Panc1 (cell line): ENCODE results near the gene PNMA6F. TPM values are rescaled to one million over a fixed set of nuclear protein-coding genes. Genes with fewer than 3 reads are reported as not detected.

Experiments used
- ATAC-seq: fragments of 200-7000 bp; cut with Tn5 transposase; 2 replicates; pipeline ENCODE4 v1.9.1; 2020; ENCODE audit warnings: mild to moderate bottlenecking, moderate library complexity
- BruUV-seq: library from RNA; stranded (reverse); fragments of 400-500 nt; replicated peaks from 2 replicates; lab custom pipeline; 2021; lab: Mats Ljungman, UMichigan
- CTCF ChIA-PET: fragments of 300-600 bp; sonication (Branson Sonifier 250); formaldehyde crosslinking; loops from one replicate; lab custom pipeline; 2022; ENCODE audit warnings: antibody characterized with exemption; lab: Charles Lee
- POLR2A ChIA-PET: fragments of 300-600 bp; sonication (Branson Sonifier 250); formaldehyde crosslinking; loops from one replicate; lab custom pipeline; 2022; ENCODE audit warnings: antibody characterized with exemption; lab: Charles Lee
- DNase-seq: peaks from one replicate; pipeline ENCODE4 v3.0.0-alpha.2; 2010; ENCODE audit warnings: low read depth, low spot score
- H3K27ac ChIP-seq: 2 replicates; pipeline ENCODE4 v1.5.1; 2011; ENCODE audit warnings: mild to moderate bottlenecking, low read length, inconsistent platforms
- H3K27me3 ChIP-seq: fragments of 200-500 bp; sonication (Bioruptor generic); 2 replicates; pipeline ENCODE4 v1.6.0; 2014; ENCODE audit warnings: low read length, inconsistent platforms; ENCODE audit not compliant: control insufficient read depth, insufficient read depth
- H3K36me3 ChIP-seq: fragments of 200-500 bp; sonication (Bioruptor generic); 2 replicates; pipeline ENCODE4 v1.5.1; 2014; ENCODE audit warnings: inconsistent platforms, mild to moderate bottlenecking, low read length, moderate library complexity; ENCODE audit not compliant: control insufficient read depth, insufficient read depth
- H3K4me1 ChIP-seq: 2 replicates; pipeline ENCODE4 v1.5.1; 2011; ENCODE audit warnings: inconsistent platforms, mild to moderate bottlenecking, low read length, moderate library complexity; ENCODE audit not compliant: control insufficient read depth, insufficient read depth
- H3K4me3 ChIP-seq, 2 experiments: 2 replicates each; pipeline ENCODE4 v1.5.1; 2011 to 2012; ENCODE audit warnings: low read depth in 2 of 2, low read length in 2 of 2, mild to moderate bottlenecking in 2 of 2, inconsistent platforms in 1 of 2, moderate library complexity in 1 of 2
- H3K9me3 ChIP-seq: fragments of 200-500 bp; sonication (Bioruptor generic); 2 replicates; pipeline ENCODE4 v1.5.1; 2014; ENCODE audit warnings: low read depth, mild to moderate bottlenecking, inconsistent platforms, low read length, moderate library complexity; ENCODE audit not compliant: control insufficient read depth, insufficient read depth
- POLR2AphosphoS5 ChIP-seq: IDR thresholded peaks from 2 replicates; pipeline ENCODE4 v1.6.1; 2012; ENCODE audit warnings: mild to moderate bottlenecking, low read depth, low read length, moderate library complexity
- SIN3A ChIP-seq: IDR thresholded peaks from 2 replicates; pipeline ENCODE4 v1.6.1; 2012; ENCODE audit warnings: low read depth, mild to moderate bottlenecking, low read length, moderate library complexity, borderline replicate concordance; ENCODE audit not compliant: insufficient read depth
- TCF7L2 ChIP-seq: IDR thresholded peaks from 2 replicates; pipeline ENCODE4 v1.6.1; 2011; ENCODE audit warnings: mild to moderate bottlenecking, low read depth, low read length, inconsistent platforms
- in situ Hi-C: cut with HindIII; loops from 2 replicates; pipeline ENCODE4 v1.10.0; 2016; ENCODE audit warnings: low sequenced_read_pairs, low pct_unique_long_range_greater_than_20kb
- intact Hi-C: fragments of 100-400 bp; cut with micrococcal nuclease; formaldehyde crosslinking; loops from one replicate; pipeline ENCODE4 v1.10.0; 2022; ENCODE audit not compliant: unreplicated experiment
- total RNA-seq: library from RNA; stranded (reverse); gene quantifications from one replicate; pipeline ENCODE4 v1.2.1, GENCODE V29; 2021; ENCODE audit not compliant: unreplicated experiment
- TF ChIP-seq, protein P1 (sequence below), 2 experiments: IDR thresholded peaks; 2 replicates each; pipeline ENCODE4 v1.6.1; 2011 to 2012; ENCODE audit warnings: low read depth in 2 of 2, control low read depth in 1 of 2, low read length in 1 of 2, mild to moderate bottlenecking in 1 of 2, moderate library complexity in 1 of 2; ENCODE audit not compliant: insufficient read depth in 1 of 2
- TF ChIP-seq, protein P2 (sequence below): fragments of 450-650 bp; IDR thresholded peaks from 2 replicates; pipeline ENCODE4 v1.5.1; 2017; ENCODE audit warnings: mild to moderate bottlenecking

Gene PNMA6F
- total RNA-seq, 1 experiment from 2014 or later = not detected

GRCh38 chrX:153317996-153318722 is 3.4 kb downstream of the PNMA6F start:
- ChIA-PET CTCF (no interaction called here), POLR2A (no interaction called here)
- Histone ChIP-seq H3K4me3 (no peak overlapping the region), H3K36me3 (no peaks in the 10 kb centered on the region), H3K27me3 (no peaks in the 10 kb centered on the region; the same call in none of the 2 replicates), H3K27ac (no peak overlapping the region), H3K4me1 (no peaks in the 10 kb centered on the region), H3K9me3 (no peaks in the 10 kb centered on the region)
- in situ Hi-C loops (no loop called here), intact Hi-C loops (no loop called here)
- DNase-seq (no peak), ATAC-seq (no peak)
- no TSS peak for BruUV-seq
- TF ChIP-seq TCF7L2 (no peak), POLR2AphosphoS5 (no peak), SIN3A (no peak)
- TF ChIP-seq, protein P1, sequence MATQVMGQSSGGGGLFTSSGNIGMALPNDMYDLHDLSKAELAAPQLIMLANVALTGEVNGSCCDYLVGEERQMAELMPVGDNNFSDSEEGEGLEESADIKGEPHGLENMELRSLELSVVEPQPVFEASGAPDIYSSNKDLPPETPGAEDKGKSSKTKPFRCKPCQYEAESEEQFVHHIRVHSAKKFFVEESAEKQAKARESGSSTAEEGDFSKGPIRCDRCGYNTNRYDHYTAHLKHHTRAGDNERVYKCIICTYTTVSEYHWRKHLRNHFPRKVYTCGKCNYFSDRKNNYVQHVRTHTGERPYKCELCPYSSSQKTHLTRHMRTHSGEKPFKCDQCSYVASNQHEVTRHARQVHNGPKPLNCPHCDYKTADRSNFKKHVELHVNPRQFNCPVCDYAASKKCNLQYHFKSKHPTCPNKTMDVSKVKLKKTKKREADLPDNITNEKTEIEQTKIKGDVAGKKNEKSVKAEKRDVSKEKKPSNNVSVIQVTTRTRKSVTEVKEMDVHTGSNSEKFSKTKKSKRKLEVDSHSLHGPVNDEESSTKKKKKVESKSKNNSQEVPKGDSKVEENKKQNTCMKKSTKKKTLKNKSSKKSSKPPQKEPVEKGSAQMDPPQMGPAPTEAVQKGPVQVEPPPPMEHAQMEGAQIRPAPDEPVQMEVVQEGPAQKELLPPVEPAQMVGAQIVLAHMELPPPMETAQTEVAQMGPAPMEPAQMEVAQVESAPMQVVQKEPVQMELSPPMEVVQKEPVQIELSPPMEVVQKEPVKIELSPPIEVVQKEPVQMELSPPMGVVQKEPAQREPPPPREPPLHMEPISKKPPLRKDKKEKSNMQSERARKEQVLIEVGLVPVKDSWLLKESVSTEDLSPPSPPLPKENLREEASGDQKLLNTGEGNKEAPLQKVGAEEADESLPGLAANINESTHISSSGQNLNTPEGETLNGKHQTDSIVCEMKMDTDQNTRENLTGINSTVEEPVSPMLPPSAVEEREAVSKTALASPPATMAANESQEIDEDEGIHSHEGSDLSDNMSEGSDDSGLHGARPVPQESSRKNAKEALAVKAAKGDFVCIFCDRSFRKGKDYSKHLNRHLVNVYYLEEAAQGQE (IDR thresholded peaks at IDR 0.05; ENCODE audit: insufficient read depth in 1 of 2, low read depth in 2 of 2, low read length in 1 of 2) = no peak
- TF ChIP-seq, protein P2, sequence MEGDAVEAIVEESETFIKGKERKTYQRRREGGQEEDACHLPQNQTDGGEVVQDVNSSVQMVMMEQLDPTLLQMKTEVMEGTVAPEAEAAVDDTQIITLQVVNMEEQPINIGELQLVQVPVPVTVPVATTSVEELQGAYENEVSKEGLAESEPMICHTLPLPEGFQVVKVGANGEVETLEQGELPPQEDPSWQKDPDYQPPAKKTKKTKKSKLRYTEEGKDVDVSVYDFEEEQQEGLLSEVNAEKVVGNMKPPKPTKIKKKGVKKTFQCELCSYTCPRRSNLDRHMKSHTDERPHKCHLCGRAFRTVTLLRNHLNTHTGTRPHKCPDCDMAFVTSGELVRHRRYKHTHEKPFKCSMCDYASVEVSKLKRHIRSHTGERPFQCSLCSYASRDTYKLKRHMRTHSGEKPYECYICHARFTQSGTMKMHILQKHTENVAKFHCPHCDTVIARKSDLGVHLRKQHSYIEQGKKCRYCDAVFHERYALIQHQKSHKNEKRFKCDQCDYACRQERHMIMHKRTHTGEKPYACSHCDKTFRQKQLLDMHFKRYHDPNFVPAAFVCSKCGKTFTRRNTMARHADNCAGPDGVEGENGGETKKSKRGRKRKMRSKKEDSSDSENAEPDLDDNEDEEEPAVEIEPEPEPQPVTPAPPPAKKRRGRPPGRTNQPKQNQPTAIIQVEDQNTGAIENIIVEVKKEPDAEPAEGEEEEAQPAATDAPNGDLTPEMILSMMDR = no peak

DNA sequence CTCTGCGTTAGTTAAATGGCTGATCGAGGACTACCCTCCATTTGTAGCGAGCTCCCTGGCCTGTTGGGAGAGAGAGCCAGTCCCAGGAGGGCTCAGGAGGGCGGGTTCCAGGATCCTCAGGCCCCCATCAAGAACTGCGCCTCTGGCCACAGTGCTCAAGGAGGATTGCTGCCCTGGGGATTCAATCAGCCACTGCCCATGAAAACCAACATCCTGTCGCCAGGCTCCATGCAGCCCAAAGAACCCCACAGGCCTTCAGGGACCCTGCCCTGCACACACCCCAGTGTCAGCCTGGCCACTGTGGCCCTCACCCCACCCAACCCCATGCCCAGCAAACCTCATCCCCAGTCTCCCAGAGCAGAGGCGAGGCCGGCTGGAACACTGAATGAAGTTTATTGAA is 4.3 kb downstream of the PNMA6F start:
- in situ Hi-C loops = no loop called here
- H3K36me3 ChIP-seq = no peaks in the 10 kb centered on the region
- DNase-seq (no peak), ATAC-seq (no peak)
- intact Hi-C loops = no loop called here
- POLR2A ChIA-PET = no interaction called here
- H3K9me3 ChIP-seq = no peaks in the 10 kb centered on the region
- no peaks in the 10 kb centered on the region for H3K4me1 ChIP-seq
- no peak overlapping the region for H3K27ac ChIP-seq
- no peaks in the 10 kb centered on the region; the same call in 1 of the 2 replicates for H3K27me3 ChIP-seq
- CTCF ChIA-PET = no interaction called here
- TF ChIP-seq, protein P1 (IDR thresholded peaks at IDR 0.05; ENCODE audit: insufficient read depth in 1 of 2, low read depth in 2 of 2, low read length in 1 of 2) = no peak
- TF ChIP-seq, protein P2 = no peak
- TF ChIP-seq TCF7L2 (no peak), SIN3A (no peak), POLR2AphosphoS5 (no peak)
- H3K4me3 ChIP-seq = no peak overlapping the region
- no TSS peak for BruUV-seq
